ENCODE data around the gene KCNG1. TPM values are rescaled to one million over a fixed set of nuclear protein-coding genes. Genes with fewer than 3 reads are reported as not detected.

The KCNG1 gene
- total RNA-seq, 1 donor from 2014 or later: 23.2 TPM

- no peak for DNase-seq (ENCODE audit: extremely low read depth, low read depth, low spot score)
These were observed 14.1 kb upstream of the KCNG1 start for GRCh38 chr20:51036827-51037531.

- no peak for DNase-seq (ENCODE audit: extremely low read depth, low read depth, low spot score)
These were observed 13.3 kb upstream of the KCNG1 start for GRCh38 chr20:51036226-51036625.

DNA sequence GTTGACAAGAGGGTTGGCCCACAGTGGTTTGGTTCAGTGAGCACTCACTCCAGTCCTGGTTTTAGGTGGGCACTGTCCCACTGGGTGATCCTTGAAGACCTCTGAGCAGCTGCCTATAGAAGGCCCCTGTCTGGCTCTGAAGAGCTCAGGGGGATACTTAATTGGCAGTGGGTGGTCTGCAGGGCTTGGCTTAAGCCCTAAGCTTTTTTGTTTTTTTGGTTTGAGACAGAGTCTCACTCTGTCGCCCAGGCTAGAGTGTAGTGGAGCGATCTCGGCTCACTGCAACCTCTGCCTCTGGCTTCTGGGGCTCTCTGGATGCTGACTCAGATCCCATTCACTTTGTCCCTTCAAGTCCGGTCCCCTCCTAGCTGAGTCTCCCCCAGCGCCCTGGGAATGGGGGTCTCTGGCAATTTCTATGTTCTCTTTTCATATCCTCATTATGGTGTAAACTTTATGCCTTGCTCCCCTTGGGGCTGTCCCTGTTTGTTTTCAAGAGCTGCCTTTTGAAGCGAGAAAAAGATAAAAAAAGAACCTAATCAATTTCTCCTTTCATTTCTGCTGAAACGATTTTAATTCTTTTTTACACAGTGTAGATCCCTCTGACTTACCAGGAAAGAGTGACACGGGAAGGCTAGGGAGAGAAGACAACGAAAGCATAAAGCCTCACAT is 12.2 kb upstream of the KCNG1 start:
- no peak for DNase-seq (ENCODE audit: extremely low read depth, low read depth, low spot score)

DNA sequence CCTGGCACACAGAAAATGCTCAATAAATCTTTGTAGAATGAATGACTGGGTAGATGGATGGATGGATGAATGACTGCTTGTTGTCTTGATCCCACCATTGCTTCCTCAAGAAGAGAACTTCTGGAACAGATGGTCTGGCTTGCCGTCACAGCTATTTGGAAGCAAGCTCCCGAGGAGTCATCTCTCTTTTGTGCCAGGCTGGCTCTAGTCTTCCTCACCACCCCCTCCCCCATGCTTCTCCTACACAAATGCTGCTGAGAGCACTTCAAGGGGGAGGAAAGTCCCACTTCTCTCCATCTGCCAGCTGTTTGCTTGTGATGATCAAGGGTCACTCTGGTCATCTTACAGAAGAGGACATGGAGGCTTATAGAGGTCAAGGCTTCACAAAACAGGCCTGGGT is 11.6 kb upstream of the KCNG1 start:
- no peak for DNase-seq (ENCODE audit: extremely low read depth, low read depth, low spot score)

DNA sequence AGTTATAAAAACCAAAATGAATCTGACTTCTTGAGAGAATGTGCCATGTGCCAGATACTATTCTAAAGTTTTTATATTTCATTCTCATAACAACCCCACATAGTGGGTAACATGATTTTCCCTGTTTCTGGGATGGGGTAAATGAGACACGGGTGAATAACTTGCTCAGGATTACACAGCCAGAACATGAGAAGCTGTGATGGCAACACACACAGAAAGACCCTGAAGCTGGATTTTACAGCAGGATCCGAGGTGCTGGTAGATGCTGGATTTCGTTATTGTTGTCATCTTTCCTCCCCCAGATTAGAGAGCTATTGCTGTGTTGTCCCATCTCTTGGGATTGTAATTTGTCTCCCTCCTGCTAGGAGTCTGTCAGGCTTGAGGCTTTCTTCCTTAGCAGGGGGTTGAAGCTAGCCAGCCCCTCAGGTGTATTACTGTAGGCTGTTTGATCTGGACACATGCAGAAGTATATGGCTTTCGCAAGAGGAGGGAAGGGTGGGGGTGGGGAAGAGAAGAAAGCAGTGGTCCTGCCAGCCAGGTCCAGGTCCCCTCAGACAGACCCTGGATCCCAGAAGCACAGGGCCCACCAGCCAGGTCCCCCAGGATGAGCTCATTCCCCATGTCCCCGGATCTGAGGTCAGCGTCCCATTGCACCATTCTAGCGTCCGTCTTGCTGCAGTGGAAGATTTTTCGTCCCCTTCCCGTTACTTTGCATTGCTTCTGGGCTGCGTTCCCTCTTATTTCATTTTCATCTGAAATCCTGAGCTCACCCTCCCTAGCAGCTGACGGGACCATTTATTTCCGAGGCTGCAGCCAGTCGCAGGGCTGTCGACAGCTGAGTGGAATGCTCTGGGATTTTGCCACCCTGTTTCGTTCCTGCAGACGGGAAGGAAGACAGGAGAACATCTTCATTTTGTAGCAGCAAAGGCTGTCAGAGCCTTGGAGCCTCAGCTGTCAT is 7.3 kb upstream of the KCNG1 start:
- DNase-seq (ENCODE audit: extremely low read depth, low read depth, low spot score): no peak

DNA sequence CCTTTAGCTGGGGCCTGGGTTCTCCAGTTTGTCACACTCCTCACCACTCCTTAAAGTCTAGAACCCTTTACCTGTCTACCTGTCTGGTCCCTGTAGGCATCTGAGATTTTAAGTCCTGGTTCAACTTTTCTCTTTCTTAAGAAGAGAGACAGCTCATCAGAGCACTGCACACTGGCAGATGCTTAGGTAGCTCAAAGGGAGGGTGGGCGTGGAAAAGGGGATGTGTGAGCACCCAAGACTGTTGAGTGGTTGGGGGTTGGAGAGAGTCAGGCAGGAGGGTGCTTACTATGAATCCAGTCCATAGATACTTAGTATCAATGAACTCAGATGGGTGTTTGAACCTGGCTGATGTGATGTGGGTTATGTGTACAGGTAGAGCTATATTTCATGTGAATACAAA is 6.6 kb upstream of the KCNG1 start:
- DNase-seq (ENCODE audit: extremely low read depth, low read depth, low spot score): no peak

DNA sequence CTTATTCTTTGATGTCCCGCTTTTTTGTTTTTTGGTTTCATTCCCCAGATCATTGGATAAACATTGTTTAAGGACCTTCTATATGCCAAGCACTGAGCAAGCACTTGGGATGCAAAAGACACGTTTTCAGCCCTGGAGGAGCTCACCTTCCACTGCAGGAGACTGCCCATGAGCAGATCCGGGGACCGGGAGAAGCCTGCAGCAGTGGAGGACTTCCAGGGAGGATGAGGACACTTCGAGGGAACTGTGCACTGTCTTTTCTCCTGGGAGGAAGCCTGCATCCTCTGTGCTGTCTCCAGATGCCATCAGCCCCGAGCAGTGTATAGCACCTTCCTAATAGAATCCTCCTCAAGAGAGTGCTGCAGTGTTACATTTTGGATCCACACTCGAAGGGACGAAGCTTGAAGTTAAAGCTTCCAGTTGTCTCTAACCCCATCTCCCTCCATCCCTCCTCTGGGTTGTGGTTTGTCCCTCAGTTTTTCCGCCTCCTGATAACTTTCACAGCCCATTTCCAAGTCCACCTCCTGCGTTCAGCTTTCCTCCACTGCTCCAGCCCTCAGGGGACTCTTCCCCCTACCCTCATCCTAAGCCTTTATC is 5.8 kb upstream of the KCNG1 start:
- DNase-seq (ENCODE audit: extremely low read depth, low read depth, low spot score): no peak

- no peak for DNase-seq (ENCODE audit: extremely low read depth, low read depth, low spot score)
These were observed 4.3 kb upstream of the KCNG1 start for GRCh38 chr20:51027035-51027795.

GRCh38 chr20:51026269-51026668 is 3.4 kb upstream of the KCNG1 start:
- no peak for DNase-seq (ENCODE audit: extremely low read depth, low read depth, low spot score)

- no peak for DNase-seq (ENCODE audit: extremely low read depth, low read depth, low spot score)
These were observed 1.9 kb upstream of the KCNG1 start for GRCh38 chr20:51024761-51025160.

GRCh38 chr20:51023617-51024155 is 779 bp upstream of the KCNG1 start:
- no peak for DNase-seq (ENCODE audit: extremely low read depth, low read depth, low spot score)

DNA sequence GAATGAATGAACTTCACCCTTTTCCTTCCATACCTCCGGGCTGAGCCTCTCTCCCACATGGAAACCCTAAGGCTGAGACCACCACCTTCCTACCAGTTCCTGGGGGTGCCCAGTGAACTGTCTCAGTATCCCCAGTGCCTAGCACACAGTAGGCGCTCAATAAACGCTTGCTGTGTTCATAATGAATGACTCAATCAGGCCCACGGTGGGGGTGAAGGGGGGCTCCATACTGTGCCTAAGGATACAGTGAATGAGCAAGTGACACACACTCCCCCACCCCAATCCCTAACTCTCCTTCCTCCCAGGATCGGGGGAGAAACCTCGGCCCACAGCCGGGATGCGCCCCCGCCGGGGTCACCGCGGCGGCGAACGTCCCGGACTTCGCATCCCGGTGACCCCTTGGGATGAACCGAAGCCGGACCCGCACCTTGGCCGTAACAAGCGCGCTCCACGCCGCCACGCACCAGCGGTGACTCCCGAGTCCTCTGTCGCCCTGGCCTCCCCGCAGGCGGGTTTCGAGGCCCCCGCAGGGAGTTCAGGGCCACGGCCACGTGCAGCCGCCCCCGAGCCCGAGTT is 592 bp downstream of the KCNG1 start:
- no peak for DNase-seq (ENCODE audit: extremely low read depth, low read depth, low spot score)

- no peak for DNase-seq (ENCODE audit: extremely low read depth, low read depth, low spot score)
These were observed 1.6 kb downstream of the KCNG1 start for GRCh38 chr20:51021067-51022025.

GRCh38 chr20:51020657-51021056 is 2.2 kb downstream of the KCNG1 start:
- no peak for DNase-seq (ENCODE audit: extremely low read depth, low read depth, low spot score)

DNA sequence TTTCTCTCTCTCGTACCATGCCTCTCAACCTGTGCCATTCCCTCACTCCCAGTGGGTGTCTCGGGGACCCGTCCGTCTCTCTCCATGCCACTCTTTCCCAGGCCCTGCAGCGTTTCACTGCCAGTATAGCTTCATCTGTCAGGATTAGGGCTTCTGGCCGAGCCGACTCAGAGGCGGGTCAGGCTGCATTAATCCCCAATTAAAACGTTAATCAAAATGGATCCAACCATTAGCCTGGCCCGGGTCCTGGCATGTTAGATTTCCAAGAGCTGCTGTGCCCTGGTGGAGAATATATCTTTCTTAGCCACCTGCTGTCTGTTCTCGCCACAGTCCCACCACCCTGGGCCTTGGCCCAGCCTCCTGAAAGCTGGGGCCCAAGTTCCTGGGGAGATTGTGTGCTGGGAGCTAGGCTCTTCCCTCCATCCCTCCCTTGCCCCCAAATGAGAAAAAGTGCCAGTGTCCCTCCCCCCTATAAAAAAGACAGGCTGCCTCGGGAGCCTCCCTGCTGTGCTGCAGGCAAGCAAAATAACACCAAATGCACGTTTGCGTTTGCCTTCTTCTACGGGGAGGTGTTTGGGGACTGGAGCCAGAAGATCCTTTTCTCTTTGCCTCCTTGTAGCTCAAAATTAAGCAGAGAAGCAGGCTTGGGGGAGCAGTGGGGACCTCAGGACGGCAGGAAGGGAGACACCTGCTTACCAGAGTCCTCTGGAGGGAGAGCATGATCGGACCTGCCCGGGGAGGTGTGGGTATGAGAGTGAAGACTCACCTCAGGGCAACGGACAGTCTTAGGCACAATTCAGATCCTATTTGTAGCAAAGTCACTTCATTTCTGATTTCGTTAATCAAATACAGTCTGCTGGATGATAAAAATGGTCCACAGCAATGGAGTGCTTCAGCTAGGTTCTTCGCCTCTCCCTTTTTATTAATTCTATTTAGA is 3.0 kb downstream of the KCNG1 start:
- DNase-seq (ENCODE audit: extremely low read depth, low read depth, low spot score): no peak

DNA sequence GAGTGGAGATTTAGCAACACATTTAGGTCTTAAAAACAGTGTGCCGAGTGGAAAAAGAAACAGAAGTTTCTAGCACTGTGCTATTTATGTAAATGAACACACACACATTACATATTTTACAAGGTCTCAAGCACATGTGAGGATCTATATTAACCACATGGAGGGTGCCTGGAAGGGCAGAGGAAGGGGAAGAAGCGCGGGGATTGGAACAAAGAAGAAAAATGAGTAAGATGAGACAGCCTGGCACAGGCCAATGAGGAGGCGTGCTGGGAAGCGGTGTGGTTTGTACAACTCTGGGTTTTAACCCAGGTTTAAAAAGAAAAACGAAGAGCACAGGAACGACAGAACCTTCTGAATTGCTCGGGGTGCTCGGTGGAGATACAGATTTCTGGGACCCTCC is 5.7 kb downstream of the KCNG1 start:
- DNase-seq (ENCODE audit: extremely low read depth, low read depth, low spot score): no peak

DNA sequence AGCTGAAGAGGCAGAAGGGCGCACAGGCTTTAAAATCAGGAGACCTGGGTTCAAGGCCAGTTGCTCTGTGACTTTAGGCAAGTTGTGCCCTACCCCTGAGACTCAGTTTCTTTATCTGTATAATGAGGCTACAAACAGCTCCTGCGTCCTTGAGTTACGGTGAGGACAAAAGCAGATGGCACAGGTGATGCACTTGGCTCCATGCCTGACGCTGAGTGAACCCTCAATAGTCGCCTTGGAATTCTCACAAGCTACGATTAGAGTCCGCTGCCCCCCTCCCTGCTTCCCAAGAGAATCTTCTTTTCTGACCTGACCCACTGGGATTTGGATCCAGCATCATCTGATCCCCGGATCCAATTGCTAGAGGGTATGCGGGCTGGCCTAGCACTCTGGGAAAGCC is 6.4 kb downstream of the KCNG1 start:
- no peak for DNase-seq (ENCODE audit: extremely low read depth, low read depth, low spot score)
